GM12878 (cell line): ENCODE results near the gene PRPF18.

Experiments
- BRCA1 ChIP-seq: IDR thresholded peaks from 2 replicates; pipeline ENCODE4 v1.6.1; 2011; ENCODE audit warnings: low read depth, low read length, improper control_type of control experiment
- CEBPZ ChIP-seq: fragments of 150-350 bp; IDR thresholded peaks from 2 replicates; pipeline ENCODE4 v1.6.1; 2016; ENCODE audit warnings: low read depth, low read length
- CHD4 ChIP-seq: fragments of 200-600 bp; sonication (generic); IDR thresholded peaks from 2 replicates; pipeline ENCODE4 v1.6.1; 2016; ENCODE audit warnings: mild to moderate bottlenecking
- CTCF ChIP-seq, 3 experiments: IDR thresholded peaks in 2 of 3; conservative IDR thresholded peaks in 1 of 3; 2 replicates each; pipeline ENCODE4 v1.5.1; 2011; ENCODE audit warnings: low read depth in 3 of 3, low read length in 3 of 3, mild to moderate bottlenecking in 3 of 3, control low read depth in 2 of 3, moderate library complexity in 2 of 3, inconsistent platforms in 1 of 3, mixed read lengths in 1 of 3; ENCODE audit not compliant: control insufficient read depth in 2 of 3, insufficient read depth in 1 of 3; ENCODE audit errors: extremely low read depth in 1 of 3
- ETV6 ChIP-seq, 2 experiments: fragments of 450-650 bp in 1 of 2; IDR thresholded peaks in 1 of 2; conservative IDR thresholded peaks in 1 of 2; 2 replicates each; pipeline ENCODE4 v1.6.1; 2014; ENCODE audit warnings: antibody characterized with exemption in 1 of 2, borderline replicate concordance in 1 of 2, low read depth in 1 of 2, mild to moderate bottlenecking in 1 of 2, moderate library complexity in 1 of 2
- HDAC6 ChIP-seq: fragments of 200-600 bp; sonication (generic); IDR thresholded peaks from one replicate; pipeline ENCODE4 v1.8.0; 2017; ENCODE audit warnings: antibody characterized with exemption; ENCODE audit not compliant: unreplicated experiment
- MXI1 ChIP-seq: fragments of 150-350 bp; IDR thresholded peaks from 2 replicates; pipeline ENCODE4 v1.6.1; 2011; ENCODE audit warnings: low read depth, mild to moderate bottlenecking, inconsistent platforms, low read length, improper control_type of control experiment
- POLR2A ChIP-seq: IDR thresholded peaks from 2 replicates; pipeline ENCODE4 v1.6.1; 2011; ENCODE audit warnings: low read depth, mild to moderate bottlenecking, low read length
- SMAD1 ChIP-seq: fragments of 450-650 bp; IDR thresholded peaks from 2 replicates; pipeline ENCODE4 v1.6.1; 2018; ENCODE audit warnings: mild to moderate bottlenecking, low read depth; ENCODE audit not compliant: partially characterized antibody
- SUZ12 ChIP-seq: fragments of 200-600 bp; sonication (generic); IDR thresholded peaks from one replicate; pipeline ENCODE4 v1.6.1; 2018; ENCODE audit warnings: antibody characterized with exemption, mild to moderate bottlenecking; ENCODE audit not compliant: unreplicated experiment

- no peak for TF ChIP-seq CTCF (IDR thresholded peaks at IDR 0.05 in 2 of 3, conservative IDR thresholded peaks at IDR 0.05 in 1 of 3; ENCODE audit: control insufficient read depth in 2 of 3, extremely low read depth in 1 of 3, insufficient read depth in 1 of 3, low read depth in 3 of 3, low read length in 3 of 3)
- TF ChIP-seq SMAD1: no peak
- no peak for TF ChIP-seq CEBPZ
- no peak for TF ChIP-seq SUZ12
- TF ChIP-seq ETV6 (conservative IDR thresholded peaks at IDR 0.05 in 1 of 2, IDR thresholded peaks at IDR 0.05 in 1 of 2; ENCODE audit: borderline replicate concordance in 1 of 2, low read depth in 1 of 2): no peak
- TF ChIP-seq CHD4: no peak
- no peak for TF ChIP-seq MXI1
- TF ChIP-seq BRCA1: no peak
- no peak for TF ChIP-seq HDAC6
- no peak for TF ChIP-seq POLR2A
Measured at GRCh38 chr10:13567030-13567429, 19.7 kb upstream of the PRPF18 start.
